ENCODE measurements around the gene EHD3.
"Not testable (repeated sequence)": the region's sequence is repeated elsewhere in the genome, so short reads cannot be mapped to it uniquely, and the experiment has no call there.

Gene EHD3

DNA sequence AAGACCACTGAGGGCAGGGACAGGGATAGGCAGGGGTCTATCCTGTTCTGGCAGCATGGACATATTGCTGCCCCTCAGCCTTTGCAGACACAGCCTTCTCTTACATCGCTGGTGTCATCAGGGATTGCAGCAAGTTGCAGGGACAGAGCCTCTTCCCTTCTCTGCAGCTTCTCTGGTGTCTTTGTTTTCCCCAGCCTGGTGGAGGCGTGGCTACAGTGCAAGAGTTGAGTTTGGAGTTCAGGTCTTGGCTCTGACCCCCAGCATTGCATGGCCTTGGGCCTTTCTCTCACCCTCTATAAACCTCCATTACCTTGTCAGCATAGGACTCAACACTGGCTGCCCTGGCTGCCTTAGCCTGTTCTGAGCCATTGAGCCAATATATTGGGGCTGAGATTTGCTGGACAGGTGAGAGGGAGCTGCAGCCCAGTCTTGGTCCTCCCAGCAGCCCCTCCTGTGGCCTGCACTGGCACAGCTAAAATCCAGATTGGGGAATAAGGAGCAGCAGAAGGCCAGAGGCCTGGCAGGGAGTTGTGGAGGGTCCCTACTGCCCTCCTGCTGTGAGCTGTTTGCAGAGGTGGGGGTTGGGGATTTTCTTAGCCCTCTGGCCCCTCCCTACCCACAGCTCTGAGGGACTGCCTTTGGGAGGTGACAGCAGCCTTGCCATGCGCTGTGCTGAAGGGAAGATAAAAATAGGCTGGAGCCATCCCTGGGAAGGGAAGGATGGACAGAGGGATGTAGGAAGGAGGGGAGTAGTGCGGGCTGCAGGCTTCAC is 22.8 kb downstream of the EHD3 start:
- DNase-seq: no peak

DNA sequence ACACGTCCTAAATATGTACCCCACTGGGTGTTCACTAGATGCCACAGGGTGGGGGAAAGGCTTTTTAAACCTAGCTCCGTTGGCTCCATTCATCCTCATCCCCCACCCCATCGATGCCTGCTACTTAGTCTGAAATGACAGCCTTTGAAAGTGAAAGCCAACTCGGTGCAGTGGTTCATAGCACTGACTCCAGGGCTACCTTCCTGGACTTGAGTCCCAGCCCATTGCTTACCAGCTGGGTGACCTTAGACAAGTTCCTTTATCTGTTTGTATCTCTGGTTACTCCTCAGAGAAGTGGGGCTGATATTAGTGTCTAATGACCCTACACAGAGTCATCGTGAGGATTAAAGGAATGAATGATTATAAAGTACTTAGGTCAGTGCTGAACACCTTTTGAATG is 24.4 kb downstream of the EHD3 start:
- DNase-seq: no peak

DNA sequence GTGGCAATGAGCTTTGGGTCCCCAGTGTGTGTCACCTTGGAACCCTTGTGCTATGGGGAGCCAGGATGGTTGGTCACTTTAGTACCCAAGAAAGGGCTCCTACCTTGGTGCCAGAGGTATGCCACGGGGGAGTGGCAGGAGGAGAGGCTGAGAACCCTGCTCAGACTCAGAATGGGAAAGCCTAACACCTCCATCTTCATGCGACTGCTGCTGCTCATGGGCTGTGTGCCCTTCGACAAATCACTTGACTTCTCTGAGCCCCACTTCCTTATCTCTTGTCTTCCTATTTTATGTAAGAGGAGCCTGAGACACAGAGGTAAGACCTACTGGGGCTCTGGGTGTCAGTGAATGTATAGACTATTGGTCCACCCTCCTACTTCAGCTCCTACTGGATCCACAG is 25.1 kb downstream of the EHD3 start:
- DNase-seq: no peak

DNA sequence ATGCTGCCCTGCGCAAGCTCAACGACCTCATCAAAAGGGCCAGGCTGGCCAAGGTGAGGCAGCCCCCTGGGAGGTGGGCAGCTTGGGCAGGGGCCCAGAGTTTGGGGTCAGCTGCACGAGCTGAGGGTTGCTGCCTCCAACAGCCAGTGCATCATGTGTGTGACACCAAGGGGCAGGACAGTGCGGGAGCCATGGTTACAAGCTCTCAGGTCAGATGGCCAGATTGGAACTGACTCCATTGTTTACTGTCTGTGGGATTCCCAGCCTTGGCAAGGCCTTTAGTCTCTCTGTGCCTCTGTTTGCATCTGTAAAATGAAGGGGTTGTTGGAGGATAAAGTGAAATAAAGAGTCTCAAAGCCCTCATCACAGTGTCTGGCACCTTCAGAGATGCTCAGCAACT is 26.9 kb downstream of the EHD3 start:
- no peak for DNase-seq

DNA sequence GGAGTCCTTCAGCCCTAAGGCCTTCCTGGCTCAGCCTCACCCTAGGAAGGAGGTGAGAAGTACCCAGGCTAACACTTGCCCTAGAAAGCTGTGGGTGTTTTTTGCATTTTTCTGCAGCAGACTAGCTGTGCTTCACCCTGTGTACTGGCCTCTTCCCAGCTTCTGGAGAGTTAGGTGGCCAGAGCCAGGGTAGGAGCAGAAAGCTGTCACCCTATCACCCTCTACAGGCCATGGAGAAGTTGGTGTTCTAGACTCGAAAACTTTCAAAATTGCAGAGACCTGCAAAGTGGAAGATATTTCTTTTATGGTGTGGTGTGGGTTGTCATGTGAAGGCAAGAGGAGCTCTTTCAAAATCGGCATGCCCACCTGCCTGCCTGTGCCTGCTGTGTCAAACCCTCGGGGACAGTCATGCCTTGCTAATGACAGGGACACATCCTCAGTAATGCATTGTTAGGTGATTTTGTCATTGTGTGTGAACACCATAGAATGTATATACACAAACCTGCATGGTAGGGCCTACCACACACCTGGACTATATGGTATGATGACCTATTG is 29.8 kb downstream of the EHD3 start:
- no peak for DNase-seq

DNA sequence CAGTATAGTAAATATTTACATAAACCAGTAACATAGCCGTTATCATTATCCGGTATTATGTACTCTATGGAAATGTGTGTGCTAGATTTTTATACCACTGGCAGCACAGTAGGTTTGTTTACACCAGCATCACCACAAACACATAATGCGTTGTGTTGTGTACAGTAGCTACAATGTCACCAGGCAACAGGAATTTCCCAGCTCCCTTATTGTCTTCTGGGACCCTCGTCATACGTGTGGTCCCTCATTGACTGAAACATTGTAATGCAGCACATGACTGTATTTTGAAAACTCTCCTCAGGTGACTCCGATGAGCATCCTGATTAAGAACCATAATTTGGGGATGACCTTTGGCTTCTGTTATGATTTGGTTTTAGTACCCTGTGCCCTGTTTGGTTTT is 31.3 kb downstream of the EHD3 start:
- no peak for DNase-seq

DNA sequence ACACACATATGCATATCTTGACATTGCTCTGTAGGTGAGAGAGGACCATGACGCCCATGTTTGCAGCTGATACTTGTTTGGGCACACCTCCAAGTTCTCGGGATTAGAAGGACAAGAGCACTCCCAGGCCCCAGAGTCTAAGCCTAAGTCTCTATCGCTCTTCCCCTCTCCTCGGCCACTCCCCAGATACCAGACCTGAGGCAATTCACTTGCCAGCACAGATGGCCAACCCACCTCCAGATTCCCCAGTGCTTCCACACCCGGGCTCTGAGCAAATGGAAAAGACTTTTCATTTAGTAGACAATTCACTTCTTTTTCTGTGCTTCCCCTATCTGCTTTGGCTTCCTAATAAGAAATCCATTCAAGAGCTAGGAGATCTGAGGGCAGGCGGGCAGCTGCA is 32.9 kb downstream of the EHD3 start:
- DNase-seq: no peak

DNA sequence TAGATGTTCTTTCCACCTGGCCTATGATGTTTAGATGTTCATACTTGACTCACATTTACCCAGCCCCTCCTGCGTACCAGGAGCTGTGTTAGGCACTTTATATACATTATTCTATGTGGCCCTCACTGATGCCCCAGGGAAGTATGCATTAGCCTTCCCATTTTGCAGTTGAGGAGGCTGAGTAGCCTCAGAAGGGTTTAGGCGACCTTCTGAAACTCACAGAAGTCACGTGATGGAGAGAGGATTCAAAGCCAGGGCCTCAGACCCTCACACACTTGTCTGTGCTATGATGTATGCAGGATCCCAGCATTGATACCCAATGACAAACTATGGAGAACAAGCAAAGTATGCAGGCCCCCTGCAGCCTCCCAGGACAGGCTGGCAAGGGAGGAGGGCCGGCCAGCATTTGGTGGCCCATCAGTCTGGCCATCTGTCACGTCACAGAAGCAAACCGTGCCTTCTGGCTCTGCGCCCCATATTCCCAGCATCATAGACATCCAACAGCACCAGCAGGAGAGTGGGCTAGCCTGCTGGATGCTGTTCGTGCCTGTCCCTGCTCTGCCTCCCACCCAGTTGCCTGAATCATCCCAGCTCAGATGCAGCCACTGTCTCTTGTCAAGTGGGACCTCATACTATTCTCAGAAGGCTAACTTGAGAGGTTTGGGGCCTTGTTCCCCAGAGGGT is 33.6 kb downstream of the EHD3 start:
- DNase-seq: no peak

DNA sequence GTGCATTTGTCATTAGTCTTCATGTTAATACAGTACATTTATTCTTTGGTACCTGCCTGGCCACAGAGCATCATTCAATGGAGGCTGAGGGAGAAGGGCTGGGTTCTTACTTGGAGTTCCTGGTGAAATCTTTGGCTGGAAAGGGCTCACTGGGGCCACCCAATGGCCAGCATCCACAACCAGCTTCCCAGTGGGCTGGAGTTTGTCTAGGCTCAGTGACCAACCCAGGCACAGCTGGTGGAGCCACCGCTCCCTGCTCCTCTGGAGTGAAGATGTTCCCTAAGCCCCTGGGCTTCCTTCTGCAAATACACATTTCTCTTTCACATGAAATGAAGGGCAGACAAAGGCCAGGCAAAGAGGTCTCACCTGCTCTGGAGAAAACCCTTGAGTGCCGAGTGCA is 34.4 kb downstream of the EHD3 start:
- no peak for DNase-seq

DNA sequence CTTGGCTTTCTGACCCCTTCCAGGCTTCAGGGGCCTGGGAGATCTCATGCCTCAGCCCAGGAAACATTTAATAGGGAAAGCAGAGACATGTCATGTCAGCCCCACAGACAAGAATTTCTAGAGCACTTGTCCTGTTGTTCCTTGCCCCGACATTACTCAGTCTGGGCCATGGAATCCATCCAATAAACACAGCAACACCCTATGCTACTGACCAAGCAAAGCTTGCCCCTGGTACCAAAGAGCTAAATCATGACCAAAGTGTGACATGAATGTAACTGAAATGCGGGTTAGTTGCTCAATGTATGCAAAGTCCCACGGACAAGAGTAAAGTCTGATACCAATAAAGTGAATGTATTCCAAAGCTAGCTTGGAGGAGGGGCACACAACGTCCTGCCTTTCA is 35.1 kb downstream of the EHD3 start:
- no peak for DNase-seq

DNA sequence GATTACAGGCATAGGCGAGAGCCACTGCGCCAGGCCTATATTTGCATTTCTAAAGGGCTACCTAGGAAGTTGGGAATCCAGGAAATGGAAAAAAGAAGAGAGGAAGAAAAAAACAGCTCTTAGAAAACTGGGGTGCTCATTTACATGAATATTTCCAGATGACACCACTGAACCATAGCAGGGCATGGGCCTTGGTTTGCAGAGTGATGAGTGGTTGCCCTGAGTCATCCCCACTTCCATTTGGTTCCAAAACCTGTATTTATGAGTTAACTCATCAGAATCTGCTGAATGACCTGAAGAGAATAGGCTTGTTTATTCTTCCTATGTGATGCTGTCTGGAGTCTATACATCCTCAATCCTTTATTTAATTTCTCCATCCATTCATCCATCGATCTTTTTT is 36.2 kb downstream of the EHD3 start:
- DNase-seq: no peak

DNA sequence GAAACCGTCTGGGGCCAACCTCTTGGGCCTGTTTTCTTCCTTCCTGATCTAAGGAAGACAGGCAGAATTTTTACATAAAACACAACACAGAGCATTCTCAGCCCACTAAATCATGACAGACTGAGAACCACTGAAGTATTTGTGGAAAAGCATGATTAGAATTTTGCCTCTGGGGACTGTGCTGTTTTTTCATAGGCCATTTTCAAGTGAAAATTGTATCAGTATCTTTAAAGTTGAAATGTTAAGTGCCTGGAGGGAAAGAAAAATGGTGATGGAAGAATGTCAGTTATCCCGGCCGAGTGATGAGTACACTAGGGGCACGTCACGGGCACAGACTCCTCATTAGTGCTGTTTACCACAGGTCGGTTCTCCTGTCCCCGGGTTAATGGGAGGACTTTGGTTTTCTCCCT is 36.9 kb downstream of the EHD3 start:
- DNase-seq: no peak

DNA sequence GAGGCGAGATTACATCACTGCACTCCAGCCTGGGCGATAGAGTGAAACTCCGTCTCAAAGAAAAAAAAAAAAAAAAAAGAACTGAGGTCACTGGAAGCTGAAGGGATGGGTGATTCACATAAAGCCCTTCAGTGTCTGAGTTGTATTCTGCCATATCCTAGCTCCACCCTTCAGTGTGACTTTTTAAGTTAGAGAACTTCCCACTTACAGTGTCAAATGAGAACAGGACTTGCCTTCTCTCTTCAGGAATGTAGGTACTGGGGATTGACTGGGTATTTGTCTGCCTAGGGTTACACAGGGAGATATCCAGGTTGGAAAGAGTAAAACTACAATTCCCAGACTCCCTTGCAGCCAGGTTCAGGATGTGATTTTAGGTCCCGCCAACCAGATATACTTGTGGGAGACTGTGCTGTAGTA is 37.9 kb downstream of the EHD3 start:
- no peak for DNase-seq

DNA sequence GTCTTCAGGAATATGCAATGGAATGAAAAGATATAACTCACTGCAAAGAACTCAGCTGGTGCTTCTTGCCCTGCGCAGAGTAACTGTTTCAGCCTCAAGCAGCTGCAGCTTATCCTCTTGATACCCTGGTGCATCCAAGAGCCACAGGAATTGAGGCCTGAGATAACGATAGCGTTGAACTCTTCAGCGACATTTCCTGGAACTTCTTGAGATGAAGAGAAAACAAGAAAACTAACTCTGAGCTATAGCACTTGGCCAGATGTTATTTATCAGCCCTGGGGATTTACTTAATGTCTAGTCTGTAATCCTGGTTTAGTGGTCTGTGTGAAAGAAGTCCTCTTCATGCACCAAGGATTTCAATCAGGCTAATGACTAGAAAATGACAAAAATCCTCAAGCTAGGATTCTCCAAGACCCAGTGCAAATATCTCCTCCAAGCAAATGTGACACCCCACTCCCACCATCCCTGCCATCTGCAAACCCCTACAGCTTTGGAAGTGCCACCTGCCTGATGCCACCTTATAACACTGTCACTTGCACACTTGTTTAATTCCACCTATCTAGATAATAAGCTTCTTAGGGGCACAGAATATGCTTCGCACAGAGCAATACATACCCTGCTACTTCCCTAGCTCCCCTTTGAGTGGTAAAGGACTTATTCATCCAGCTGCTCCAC is 40.6 kb downstream of the EHD3 start:
- no peak for DNase-seq

DNA sequence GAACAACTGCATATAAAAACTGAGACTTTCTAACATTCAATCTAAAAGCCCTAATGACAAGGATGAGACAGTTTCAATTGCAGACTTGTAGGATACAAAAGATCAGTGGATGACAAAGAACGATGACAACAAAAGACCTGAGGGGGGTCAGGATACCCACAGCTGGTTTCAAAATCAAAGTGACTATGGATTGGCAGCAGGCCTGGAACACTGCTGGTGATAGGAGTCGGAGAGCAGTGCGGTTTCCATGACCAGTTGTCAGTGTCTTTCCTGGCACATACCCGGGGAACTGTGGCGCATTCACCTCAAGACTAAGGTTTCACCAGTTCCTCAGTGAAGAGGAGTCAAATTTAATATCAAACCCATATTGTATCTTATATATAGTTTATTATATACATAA is 42.0 kb downstream of the EHD3 start:
- no peak for DNase-seq

DNA sequence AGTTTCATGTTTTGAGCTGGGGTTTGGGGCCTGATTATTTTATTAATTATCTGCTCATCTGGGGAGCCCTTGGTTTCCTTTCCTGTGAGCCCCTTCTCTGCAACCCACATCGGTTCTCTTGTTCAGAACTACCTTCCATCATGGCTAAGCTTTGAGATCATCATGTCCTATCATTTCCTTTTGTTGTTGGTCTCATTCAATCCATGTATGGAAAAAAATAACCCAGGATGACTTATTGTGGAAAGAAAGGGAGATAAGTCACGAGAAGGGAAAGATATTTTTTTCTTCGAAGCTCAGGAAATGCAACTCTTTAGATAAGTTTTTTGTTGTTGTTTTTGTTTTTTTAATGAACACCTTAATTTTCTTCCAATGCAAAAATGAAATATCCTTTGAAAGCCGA is 43.7 kb downstream of the EHD3 start:
- no peak for DNase-seq

DNA sequence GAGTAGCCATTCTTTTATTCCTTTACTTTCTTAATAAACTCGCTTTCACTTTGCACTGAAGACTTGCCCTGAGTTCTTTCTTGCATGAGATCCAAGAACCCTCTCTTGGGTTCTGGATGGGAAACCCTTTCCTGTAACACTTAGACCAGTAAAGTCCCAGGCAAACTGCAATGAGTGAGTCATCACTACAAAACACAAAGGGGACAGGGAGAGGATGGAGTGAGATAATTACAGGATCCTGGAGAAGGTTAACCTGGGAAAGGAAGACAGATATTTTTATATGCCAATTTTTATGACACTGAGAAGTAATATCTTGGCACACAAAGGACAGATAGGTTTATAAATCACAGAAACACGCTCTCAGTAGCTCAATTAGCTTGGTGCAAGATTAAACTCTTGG is 48.7 kb downstream of the EHD3 start:
- DNase-seq: no peak

DNA sequence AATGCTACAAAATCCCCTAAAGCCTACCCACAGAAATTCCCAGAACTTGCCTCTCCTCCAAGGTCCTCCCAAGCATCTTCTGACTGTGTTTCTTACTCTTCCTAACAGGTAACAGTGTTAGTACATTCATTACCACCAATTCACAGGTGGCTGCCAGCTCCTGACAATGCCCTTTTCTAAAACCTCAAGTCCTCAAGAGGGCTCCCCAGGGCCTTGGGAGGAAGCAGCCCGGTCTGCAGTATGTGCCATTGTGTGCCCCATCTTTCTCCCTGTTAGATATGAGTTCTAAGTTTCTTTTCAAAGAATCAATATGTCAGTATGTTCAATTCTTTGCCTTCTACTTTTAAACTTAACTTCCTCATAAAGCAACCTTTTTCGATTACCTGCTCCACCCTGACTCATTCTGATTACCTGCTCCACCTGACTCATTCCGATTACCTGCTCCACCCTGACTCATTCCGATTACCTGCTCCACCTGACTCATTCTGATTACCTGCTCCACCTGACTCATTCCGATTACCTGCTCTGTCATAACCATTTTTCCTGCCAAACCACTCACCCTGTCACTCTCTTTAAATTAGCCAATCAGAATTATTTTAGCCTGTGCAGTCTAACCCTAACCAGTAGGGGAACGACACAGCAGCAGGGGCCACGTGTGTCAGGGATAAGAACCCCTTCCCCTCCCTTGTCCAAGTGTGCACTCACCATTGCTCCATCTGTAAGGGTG is 49.4 kb downstream of the EHD3 start:
- DNase-seq: not testable (repeated sequence)

DNA sequence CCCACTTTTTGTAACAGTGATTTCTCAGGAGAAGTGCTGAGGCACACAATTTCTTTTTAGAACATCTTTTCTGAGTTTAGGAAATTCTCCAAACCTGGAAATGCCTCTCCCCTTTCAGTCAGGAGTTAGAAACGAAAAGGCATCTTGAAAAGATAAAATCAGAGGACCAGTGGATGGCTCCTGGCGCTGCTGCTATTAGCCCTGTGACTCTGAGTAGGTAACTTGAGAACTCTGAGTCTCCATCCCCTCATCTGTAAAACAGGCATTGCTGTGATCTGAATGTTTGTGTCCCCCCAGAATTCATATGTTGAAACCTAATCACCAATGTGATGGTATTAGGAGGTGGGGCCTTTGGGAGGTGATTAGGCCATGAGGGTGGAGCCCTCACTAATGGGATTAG is 50.2 kb downstream of the EHD3 start:
- no peak for DNase-seq

DNA sequence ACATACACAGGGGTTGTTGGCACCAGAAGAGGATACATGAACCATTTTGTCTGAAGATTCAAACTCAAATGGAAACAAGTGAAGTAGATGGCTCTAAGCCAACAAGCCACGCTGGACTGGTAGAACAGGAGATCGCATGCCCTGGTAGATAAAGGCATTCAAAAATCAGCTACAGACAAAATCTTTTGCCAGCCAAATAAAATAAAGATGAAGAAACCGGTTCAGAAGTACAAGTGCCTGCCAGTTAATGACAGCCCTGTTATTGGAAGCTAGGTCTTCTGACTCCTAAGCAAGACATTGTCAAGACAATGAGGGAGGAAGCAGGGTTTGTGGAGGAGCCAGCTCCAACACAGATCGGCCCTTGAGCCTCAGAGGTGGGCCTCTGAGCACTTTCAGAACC is 52.3 kb downstream of the EHD3 start:
- DNase-seq: no peak

DNA sequence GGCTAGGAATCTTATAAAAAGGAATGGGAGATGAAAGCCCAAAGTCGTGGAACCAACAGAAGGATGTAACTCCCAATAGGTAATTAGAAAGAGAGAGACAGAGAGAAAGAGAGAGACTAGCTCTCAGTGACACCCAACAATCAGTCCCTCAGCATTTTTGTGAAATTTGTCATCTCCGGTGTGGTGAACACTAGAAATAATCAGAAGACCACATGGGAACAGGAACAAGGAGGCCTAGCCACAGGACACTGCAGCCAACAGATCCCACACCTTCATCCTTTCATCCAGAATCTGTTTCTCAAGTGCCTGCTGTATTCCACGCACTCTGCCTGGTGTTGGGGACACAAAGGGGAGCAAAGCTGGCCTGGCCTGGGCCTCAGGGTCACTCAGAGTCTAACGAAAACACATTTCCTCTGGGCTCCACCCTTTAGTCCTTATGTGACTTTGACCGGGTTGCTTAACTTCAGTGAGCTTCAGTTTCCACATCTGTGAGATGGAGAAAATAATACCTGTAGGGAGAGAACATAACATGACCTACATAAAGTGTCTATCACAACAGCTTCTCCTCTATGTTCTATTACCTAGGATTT is 53.1 kb downstream of the EHD3 start:
- DNase-seq: no peak

DNA sequence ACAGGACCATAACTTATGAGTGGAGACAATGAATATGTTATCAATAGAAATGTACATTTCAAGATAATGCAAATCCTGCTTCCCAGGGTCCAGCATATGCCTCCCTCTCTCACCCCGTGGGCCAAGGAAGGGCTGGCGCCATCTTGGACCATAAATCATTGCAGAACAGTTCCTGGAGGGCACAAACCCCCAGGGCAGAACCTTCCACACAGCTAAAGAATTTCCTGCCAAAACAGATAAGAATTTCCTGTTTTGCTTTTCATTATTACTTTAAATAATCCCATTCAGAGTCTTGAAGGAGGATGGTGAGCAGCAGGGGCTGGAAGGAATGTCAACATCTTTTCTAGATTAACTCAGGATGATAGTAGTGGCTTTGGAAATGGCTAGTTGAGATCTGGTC is 53.7 kb downstream of the EHD3 start:
- DNase-seq: no peak

DNA sequence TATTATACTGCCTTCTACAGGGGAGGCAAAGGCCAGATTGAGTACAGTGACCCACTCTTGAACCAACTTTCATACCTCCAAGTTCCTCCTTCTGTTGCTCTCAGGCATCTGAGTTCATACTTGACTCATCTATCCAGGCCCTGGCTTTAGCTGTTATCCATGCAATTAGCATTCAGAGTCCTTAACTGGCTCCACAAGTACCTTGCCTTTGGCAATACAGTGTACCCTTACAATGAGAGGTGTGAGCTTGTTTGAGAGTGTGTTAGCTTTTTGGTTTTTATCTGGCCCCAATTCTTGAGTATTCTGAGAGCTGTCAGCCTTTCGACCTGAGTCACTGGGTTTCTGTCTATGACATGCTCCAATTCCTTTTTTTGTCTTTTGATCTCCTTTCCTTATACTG is 60.2 kb downstream of the EHD3 start:
- no peak for DNase-seq
